NCI-H1436 treated with DMSO at 0.1 percent for 48 hours (cell line): ENCODE measurements around the gene REV3L.
"Not testable (repeated sequence)": the region's sequence is repeated elsewhere in the genome, so short reads cannot be mapped to it uniquely, and the experiment has no call there.

ENCODE experiments used
- DNase-seq: peaks from one replicate; lab custom pipeline; 2025; lab: John Stamatoyannopoulos, UW

REV3L gene

DNA sequence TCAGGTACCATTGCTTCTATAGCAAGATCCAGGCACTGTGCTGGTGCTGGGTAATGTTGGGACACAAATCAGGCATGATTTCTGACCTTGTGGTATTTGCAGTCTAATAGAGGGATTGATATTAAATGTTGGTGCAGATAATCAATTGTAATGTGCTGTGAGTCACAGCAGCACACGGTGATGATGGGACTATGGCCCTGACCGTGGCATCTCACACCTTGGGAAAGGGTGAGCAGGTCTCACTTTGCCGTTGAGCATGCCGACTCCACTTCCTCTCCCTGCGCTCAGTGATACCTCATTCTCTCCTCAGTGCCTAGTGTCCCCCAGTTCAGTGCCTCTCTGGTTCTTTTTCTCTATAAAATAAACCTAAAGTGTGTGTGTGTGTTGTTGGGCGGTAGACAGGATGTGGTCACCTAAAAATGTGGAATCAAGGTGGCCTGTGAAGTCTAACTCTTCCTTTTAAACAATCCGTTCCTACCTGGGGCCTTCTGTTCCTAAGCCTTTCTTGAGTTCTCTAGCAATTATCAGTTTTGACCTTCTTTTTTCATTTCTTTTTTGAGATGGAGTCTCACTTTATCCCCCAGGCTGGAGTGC is 188.5 kb downstream of the REV3L start:
- no peak for DNase-seq

DNA sequence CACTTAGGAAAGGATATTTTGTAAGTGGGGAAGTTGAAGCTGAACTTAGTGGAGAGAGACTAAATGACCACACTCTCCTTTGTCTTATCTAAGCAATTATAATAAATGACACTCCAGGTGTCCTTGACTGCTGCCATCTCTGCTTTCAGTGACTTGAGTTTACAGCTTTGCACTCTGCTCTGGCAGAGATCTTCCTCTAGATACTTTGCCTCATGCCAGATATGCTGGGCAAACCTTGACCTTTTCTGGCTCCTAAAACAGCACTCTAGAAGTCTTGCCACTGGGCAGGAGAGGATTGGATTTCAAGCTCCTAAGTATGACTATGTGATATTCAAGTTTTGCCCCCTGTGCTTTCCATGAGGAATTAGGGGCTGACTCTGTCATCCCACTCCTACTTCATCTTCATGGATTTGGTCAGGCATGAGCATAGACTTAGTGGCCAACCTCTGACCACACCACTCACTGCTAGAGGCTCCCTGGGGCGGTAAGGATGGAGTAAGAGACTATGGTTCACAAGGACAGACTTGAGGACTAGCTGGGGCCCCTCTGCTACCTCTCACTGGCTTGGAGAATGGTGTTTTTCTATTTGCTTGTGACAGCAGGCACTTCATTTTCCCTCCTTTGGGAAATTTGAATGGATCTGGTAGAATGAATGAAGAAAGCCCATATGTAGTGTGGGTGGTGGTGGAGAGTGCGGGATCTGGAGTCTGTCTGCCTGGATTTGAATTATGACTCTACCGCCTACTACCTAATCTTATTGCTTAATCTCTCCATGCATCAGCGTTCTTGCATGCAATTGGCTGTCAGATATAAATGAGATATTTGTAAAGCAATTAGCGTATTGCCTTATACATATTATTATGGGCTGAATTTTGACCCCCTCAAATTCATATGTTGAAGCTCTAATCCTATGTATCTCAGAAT is 191.4 kb downstream of the REV3L start:
- no peak for DNase-seq

DNA sequence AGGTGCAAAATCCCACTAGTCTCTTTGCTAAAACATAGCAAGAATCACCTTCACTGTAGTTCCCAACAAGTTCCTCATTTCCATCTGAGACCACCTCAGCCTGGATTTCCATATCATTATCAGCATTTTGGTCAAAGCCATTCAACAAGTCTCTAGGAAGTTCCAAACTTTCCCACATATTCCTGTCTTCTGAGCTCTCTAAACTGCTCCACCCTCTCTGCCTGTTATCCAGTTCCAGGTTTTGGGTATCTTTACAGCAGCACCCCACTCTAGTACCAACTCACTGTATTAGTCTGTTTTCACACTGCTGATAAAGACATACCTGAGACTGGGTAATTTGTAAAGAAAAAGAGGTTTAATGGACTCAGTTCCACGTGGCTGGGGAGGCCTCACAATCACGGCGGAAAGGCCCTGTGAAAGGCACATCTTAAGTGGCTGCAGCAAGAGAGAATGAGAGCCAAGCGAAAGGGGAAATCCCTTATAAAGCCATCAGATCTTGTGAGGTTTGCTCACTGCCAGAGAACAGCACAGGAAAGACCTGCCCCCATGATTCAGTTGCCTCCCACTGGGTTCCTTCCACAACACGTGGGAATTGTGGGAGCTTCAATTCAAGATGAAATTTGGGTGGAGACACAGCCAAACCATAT is 192.2 kb downstream of the REV3L start:
- not testable (repeated sequence) for DNase-seq

DNA sequence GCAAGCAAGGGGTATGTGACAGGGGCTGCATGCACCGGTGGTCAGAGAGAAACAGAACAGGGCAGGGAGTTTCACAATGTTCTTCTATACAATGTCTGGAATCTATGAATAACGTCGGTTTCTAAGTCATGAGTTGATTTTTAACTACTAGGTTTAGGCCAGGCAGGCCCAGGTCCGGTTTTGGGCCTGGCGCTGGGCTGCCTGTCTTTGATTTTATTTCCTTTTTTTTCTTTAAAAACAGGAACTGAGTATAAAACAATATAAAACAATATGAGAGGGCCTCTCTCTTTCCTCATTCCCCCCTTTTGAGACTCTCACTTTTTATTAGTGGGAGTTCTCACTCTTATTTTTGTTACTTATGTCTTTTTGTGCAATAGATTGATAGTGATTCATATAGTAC is 198.7 kb downstream of the REV3L start:
- DNase-seq, result not testable (repeated sequence)

DNA sequence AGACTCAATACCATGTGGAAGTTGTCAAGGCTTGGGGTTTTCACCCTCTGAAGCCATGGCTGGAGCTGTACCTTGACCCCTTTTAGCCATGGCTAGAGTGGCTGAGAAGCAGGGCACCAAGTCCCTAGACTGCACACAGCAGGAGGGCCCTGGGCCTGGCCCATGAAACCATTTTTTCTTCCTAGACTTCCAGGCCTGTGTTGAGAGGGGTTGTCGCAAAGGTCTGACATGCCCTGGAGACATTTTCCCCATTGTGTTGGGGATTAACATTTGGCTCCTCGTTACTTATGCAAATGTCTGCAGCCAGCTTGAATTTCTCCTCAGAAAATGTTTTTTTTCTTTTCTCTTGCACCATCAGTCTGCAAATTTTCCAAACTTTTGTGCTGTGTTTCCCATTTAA is 199.3 kb downstream of the REV3L start:
- no peak for DNase-seq

DNA sequence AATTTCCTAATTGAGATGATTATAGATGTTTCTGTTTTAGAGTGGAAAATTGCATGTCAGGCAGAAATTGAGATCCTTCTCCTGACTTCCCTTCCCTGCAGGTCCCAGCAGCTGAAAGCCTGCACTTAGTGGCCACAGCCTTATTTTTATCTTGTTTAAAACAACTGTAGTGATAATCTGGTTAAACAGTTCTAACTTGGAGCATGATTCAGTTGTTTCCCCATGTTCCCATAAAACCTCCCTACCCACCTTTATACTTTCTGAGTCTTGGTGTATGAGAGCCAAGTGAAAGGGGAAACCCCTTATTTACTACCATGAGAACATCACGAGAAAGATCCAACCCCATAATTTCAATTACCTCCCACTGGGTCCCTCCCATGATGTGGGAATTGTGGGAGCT is 200.5 kb downstream of the REV3L start:
- no peak for DNase-seq

DNA sequence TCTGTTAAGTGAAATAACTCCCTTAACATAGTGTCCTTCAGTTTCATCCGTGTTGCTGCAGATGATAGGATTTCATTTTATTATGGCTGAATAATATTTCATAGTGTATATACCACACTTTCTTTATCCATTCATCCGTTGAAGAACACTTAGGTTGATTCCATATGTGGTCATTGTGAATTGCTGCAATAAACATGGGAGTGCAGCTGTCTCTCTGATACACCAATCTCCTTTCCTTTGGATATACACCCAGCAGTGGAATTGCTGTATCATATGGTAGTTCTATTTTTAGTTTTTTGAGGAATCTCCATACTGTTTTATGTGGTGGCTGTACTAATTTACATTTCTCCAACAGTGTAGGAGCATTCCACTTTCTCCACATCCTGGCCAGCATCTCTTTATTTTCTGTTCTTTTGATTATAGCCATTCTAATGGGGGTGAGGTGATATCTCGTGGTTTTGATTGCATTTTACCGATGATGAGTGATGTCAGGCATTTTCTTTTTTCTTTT is 202.5 kb downstream of the REV3L start:
- DNase-seq, result no peak

DNA sequence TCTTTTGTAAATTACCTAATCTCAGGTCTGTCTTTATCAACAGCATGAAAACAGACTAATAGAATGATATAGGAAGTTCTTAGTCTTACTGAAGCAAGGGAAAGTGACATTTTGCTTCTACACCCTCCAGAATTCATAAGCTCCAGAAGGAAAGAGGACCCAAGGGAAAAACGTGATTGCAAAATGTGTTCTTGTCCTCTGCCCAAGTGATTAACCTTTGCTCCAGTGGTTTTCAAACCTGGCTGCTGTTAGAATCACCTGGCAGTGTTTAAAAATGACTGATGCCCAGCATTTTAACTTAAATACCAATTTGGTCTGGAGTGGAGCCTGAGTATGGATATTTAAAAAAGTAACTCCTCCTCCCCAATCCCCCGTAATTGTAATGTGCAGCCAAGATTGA is 204.3 kb downstream of the REV3L start:
- DNase-seq, result no peak

DNA sequence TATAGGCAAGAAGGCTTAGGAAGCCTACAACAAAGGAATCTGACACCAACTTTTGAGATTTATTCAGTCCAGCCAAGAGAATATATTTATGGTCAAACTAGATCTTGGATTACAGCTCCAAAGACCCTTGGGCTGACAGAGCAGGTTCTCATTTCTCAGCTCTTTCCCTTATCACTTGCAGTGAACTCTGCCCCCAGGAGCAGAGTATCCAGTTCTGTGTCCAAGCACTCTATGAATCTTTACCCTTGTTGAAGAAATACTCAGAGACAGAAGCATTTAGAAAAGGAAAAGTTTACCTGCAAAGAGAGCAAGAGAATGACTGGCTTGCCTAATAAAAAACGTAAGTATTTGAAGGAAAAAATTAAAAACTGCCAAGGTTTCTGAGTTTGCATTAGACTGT is 205.2 kb downstream of the REV3L start:
- DNase-seq, result no peak

DNA sequence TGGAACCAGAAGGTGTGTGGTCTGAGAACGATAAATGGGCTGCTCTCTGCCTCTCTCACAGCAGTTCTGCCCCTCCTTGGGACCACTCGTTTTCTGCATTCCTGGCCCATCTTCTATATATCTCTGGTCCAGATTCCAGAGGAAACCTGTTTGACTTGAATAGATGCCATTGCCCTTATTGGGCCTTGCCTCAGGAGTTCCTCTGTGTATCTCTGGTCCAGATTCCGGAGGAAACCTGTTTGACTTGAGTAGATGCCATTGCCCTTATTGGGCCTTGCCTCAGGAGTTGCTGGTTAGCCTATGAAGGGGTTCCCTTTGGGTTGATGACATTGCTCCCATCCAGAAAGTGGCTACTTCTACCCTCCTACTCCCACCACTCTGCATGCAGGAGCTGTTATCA is 206.3 kb downstream of the REV3L start:
- DNase-seq, result no peak

DNA sequence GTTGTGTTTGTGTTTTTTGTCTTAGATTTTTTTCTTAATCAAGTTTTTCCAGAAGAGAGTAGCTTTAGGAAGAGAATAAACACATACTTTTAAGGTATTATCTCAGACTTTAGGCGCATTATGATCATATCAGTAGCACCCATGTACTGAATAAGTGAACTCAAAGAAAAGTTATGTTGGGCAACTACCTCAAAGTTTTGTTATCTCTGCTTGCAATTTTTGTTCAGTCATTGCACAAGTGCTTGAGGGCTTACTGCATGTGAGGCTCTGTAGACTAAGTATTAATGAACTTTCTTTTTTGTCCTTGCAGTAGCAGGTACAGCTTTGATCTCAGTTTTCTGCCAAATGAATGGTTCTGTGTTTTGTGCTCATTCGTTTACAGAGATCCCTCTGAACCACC is 206.7 kb downstream of the REV3L start:
- DNase-seq, result no peak

DNA sequence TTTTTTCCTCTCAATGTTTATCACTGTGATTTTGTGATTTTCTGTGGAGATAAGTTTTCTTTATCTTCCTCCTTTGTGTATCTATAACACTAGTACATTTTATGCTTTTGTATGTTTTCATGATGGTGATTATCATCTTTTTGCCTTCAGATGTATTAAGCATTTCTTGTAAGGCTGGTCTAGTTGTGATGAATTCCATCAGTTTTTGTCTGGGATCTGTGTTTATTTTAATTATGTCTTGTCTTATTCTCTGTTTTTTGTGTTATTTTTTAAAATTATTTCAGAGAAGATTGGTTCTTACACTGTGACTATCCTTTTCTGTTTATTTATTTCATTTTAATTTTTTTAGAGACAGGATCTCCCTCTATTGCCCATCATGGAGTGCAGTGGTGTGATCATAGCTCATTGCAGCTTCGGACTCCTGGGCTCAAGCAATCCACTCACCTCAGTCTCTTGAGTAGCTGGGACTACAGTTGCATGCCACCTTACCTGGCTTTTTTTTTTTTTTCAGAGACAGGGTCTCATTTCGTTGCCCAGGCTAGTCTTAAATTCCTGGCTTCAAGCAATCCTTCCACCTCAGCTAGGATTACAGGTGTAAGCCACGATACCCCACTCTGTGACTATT is 208.3 kb downstream of the REV3L start:
- no peak for DNase-seq

DNA sequence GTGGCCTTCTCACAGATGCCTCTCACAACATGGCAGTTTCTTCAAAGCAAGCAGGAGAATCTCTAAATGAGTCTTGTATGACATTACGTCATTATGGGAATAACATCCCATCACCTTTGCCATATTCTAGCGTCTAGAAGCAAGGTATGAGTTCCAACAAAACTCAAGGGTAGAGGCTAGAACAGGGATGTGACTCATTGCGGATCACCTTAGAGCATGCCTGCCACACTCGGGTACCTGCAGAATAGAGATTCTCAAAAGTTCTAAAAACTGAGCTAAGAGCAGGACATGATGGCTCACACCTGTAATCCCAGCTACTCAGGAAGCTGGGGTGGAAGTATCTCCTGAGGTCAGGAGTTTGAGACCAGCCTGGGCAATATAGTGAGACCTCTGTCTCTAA is 212.9 kb downstream of the REV3L start:
- no peak for DNase-seq

DNA sequence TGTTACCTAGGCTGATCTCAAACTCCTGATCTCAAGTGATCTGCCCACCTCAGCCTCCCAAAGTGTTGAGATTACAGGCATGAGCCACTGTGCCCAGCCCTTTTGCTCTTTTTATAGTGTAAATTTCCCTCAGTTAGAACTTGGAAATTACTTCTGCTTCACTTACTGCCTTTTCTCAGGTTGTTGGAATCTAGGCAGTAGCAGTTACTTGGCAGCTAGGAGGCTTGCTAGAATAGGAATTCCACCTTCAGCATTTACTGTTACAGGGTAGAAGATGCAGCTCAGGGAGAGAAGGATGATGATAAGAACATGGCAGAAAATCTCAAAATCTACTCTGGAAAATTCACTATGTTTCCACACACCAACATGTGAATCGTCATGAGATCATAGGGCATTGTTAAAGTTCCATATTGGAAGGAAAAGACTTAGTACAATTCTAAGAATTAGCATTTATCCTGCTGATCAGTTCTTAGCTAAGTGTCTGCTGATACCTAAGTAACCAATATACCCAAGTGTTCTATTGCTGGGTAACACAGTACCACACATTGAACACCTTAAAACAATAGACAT is 213.5 kb downstream of the REV3L start:
- DNase-seq, result no peak

DNA sequence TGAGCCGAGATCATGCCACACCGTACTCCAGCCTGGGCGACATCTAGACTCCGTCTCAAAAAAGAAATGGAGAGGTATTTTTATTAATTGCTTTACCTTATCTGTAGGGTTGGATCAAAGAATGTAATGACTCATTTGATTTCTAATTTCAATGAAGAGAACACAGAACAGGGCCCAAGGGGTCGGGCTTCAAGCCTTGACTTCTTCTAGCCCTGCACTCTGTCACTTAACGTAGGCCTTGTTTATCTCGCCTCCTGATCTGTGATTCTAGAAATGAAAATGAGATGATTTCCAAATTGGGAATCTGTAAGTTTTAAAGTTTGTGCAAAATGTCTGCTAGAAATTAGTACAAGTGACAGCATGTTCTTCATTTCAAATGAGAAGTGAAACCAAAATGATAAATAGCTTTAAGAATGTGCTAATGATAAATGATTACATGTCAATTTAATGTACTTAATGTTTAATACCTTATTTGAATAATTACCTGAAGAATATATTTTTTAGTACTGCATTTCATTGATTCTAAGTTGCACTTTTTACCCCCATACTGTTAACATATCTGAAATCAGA is 215.2 kb downstream of the REV3L start:
- no peak for DNase-seq

DNA sequence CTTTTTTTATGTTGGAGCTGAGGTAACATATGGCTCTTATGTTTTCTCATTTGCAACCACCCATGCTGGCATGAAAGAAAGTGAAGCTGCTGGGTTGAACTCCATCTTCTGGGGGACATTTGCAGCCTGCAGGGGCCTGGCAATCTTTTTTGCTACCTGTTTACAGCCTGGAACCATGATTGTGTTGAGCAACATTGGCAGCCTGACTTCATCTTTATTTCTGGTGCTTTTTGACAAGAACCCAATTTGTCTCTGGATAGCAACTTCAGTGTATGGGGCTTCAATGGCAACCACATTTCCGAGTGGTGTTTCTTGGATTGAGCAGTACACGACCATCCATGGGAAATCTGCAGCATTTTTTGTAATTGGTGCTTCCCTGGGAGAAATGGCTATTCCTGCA is 216.7 kb downstream of the REV3L start:
- DNase-seq, result no peak

DNA sequence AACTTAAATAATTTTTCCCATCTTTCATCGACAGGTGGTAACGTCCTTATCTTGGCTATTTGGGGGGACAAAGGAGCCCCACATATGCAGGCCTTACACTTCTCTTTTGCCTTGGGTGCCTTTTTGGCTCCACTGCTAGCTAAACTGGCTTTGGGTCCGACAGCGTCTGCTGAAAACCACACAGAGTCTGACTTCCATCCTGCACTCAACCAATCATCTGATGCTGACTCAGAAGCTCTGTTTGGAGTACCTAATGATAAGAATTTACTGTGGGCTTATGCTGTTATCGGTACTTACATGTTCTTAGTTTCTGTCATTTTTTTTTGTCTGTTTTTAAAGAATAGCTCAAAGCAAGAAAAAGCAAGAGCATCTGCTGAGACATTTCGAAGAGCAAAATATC is 217.2 kb downstream of the REV3L start:
- no peak for DNase-seq

DNA sequence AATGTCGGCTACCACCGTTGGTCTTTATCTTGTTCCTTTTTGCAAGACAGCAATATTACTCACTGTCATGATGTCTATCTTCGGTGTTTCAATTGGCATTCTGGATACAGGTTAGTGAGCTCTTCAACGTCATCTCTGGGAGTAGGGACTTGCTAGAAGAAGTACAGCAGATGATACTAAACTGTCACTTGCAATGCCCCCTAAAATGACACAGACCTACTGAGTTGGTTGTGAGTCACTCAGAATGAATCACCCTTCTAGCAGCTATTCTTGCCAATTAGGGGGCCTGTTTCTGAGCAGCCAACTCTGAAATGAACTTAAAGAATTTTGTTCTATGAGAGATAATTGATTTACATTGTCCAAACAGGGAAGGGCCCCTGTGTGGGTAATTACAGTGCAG is 219.2 kb downstream of the REV3L start:
- no peak for DNase-seq

DNA sequence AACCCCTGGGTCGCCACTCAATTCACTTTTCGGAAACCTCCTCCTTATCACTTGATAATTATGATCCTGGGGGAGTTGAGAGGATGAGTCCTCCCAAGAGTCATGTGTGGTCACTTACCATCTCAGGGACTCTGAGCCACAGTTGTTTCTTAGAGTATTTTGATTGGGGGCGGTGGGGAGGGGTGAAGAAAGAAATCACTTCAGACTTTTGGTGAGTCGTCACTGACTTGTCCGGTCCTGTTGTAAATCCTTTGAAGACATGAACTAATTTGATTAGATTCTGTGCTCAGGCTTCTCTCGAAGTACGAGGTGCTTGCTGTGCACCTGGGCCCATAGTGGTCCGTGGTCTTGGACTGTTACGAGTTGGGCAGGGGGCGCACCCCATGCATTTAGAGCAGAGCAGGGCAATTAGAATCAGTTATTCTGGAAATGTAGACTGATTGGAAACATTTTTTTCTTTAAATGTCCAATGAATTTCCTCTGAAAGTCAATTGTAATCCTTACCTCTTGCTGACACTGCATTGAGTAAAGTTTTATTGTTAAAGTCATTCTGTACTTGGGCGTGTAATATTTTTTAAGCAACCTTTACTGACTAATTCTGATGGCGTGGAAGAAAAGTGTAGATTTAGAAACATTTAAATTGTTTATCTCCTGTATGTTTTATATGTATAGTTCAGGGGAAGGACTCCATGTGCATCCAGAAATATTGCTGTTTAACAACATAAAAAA is 222.3 kb downstream of the REV3L start:
- no peak for DNase-seq

DNA sequence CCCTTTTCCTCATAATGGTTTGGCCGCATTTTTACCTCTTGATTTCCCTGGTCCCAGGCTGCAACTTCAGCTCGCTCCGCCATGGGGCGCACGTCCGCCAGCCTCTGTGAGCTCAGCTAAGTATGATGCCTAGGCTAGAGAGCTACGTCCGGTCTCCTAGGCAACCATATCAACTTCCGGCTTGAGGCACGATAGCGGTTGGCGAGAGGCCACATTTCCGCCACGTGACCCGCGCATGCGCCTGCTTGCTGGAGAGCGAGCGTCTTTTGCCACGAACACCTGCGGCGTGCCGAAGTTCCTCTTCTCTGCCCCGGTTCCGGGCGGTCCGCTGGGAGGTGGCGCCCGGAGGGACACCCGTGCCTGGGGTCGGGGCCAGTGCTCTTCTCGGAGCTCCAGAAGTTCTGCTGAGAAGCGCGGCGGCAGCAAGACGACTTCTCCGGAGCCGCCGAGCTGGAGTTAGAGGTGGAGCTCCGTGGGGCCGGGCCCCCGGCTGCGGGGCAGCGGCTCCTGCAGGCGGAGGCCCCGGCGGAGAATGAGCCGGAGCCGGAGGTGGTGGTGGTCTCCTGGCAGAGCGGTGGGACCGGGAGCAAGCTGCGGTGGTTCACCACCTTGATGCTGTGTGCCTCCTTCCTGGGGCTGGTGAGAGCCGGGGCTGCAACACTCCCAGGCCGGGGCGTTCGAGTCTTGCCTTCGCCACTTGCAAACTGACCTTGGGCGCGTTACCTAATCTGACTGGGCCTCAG is 223.8 kb downstream of the REV3L start:
- peak; percentile 97 for DNase-seq
